CD4-positive, CD25-positive, alpha-beta regulatory T cell (primary cell): ENCODE measurements around the gene UNKL. TPM values are rescaled to one million over a fixed set of nuclear protein-coding genes. Genes with fewer than 3 reads are reported as not detected.
A peak's percentile ranks its signal among the peaks of the same experiment; 100 is the strongest.

Source experiments
- ATAC-seq, 2 donors: fragments of 150-1000 bp; cut with Tn5 transposase; one replicate each; pipeline ENCODE4 v1.10.0; 2021; ENCODE audit warnings: low read depth in 2 of 2, moderate number of reproducible peaks in 2 of 2, moderate library complexity in 1 of 2
- DNase-seq, 3 donors: peaks; one replicate each; pipeline versions ENCODE4 v3.0.0 to v3.0.0-alpha.2; 2012 to 2022; ENCODE audit warnings: mixed read lengths in 1 of 3
- H3K27ac ChIP-seq: one replicate; pipeline ENCODE4 v1.7.0; 2013; ENCODE audit warnings: mild to moderate bottlenecking, low read length; ENCODE audit not compliant: insufficient read depth, poor library complexity, severe bottlenecking
- H3K27me3 ChIP-seq: one replicate; pipeline ENCODE4 v1.7.0; 2013; ENCODE audit warnings: low read length; ENCODE audit not compliant: control insufficient read depth, insufficient read depth
- H3K36me3 ChIP-seq: one replicate; pipeline ENCODE4 v1.7.0; 2013; ENCODE audit warnings: mild to moderate bottlenecking, low read length, moderate library complexity; ENCODE audit not compliant: control insufficient read depth, insufficient read depth
- H3K4me1 ChIP-seq: 2 replicates; pipeline ENCODE4 v1.7.0; 2013; ENCODE audit warnings: mild to moderate bottlenecking, low read length; ENCODE audit not compliant: insufficient read depth, control insufficient read depth, poor library complexity, severe bottlenecking
- H3K4me3 ChIP-seq: one replicate; pipeline ENCODE4 v1.7.0; 2013; ENCODE audit warnings: low read depth, mild to moderate bottlenecking, low read length, moderate library complexity
- H3K9me3 ChIP-seq, 2 experiments: 1 replicate in 1 of 2; 2 replicates in 1 of 2; pipeline ENCODE4 v1.7.0; 2013; ENCODE audit warnings: low read length in 2 of 2, mild to moderate bottlenecking in 1 of 2, moderate library complexity in 1 of 2; ENCODE audit not compliant: control insufficient read depth in 2 of 2
- H3K27ac Mint-ChIP-seq, 3 donors: one replicate each; pipeline ENCODE4 v1.8.0; 2020 to 2022; ENCODE audit warnings: mild to moderate bottlenecking in 3 of 3, mixed read lengths in 3 of 3, moderate library complexity in 2 of 3
- H3K27me3 Mint-ChIP-seq: one replicate; pipeline ENCODE4 v1.8.0; 2022; ENCODE audit warnings: mild to moderate bottlenecking, mixed read lengths
- H3K36me3 Mint-ChIP-seq: one replicate; pipeline ENCODE4 v1.8.0; 2020; ENCODE audit warnings: mixed read lengths
- H3K4me1 Mint-ChIP-seq, 4 donors: one replicate each; pipeline ENCODE4 v1.8.0; 2020 to 2022; ENCODE audit warnings: mixed read lengths in 4 of 4, mild to moderate bottlenecking in 1 of 4
- H3K4me3 Mint-ChIP-seq, 4 donors: one replicate each; pipeline ENCODE4 v1.8.0; 2020 to 2022; ENCODE audit warnings: mild to moderate bottlenecking in 4 of 4, mixed read lengths in 4 of 4, moderate library complexity in 3 of 4
- H3K9me3 Mint-ChIP-seq, 7 donors: one replicate each; pipeline ENCODE4 v1.8.0; 2020 to 2022; ENCODE audit warnings: mixed read lengths in 7 of 7, mild to moderate bottlenecking in 3 of 7, moderate library complexity in 2 of 7
- polyA plus RNA-seq, 4 donors: library from polyadenylated mRNA; unstranded; fragments of 300-500 nt; fragmentation: Illumina TruSeq; gene quantifications; one replicate each; pipeline ENCODE4 v1.2.3, GENCODE V29; 2021
- total RNA-seq: library from RNA; stranded (reverse); gene quantifications from one replicate; pipeline ENCODE4 v1.2.3, GENCODE V29; 2022

The UNKL gene
- total and polyA plus RNA-seq, 5 donors from 2014 or later, result 6.3 to 94.3 (median 9.6) TPM

GRCh38 chr16:1343428-1344242 is 70.9 kb downstream of the UNKL start:
- H3K36me3 ChIP-seq, result peaks cover 2% of the 10 kb centered on the region
- Mint-ChIP-seq H3K27me3 (no peaks in the 10 kb centered on the region), H3K4me1 (peaks cover 0 to 16% (median 3%) of the 10 kb centered on the region in 4 donors), H3K27ac (peak overlapping the region; percentile 53 to 75 (median 60)), H3K36me3 (no peaks in the 10 kb centered on the region), H3K4me3 (peak overlapping the region; percentile 63 to 80 (median 72)), H3K9me3 (no peaks in the 10 kb centered on the region)
- H3K4me3 ChIP-seq, result no peak overlapping the region
- H3K27ac ChIP-seq, result no peak overlapping the region
- H3K9me3 ChIP-seq, result no peaks in the 10 kb centered on the region
- ATAC-seq, result no peak
- no peak for DNase-seq
- no peaks in the 10 kb centered on the region for H3K27me3 ChIP-seq
- peaks cover 20% of the 10 kb centered on the region for H3K4me1 ChIP-seq

GRCh38 chr16:1342526-1343427 is 71.7 kb downstream of the UNKL start:
- Histone ChIP-seq H3K9me3 (no peaks in the 10 kb centered on the region), H3K36me3 (no peaks in the 10 kb centered on the region), H3K27me3 (no peaks in the 10 kb centered on the region), H3K4me1 (peaks cover 23% of the 10 kb centered on the region), H3K4me3 (peak overlapping the region; percentile 32), H3K27ac (peak overlapping the region; percentile 5)
- Mint-ChIP-seq H3K4me3 (peak overlapping the region; percentile 63 to 80 (median 72)), H3K27me3 (no peaks in the 10 kb centered on the region), H3K36me3 (no peaks in the 10 kb centered on the region), H3K9me3 (no peaks in the 10 kb centered on the region), H3K4me1 (peaks cover 0 to 16% (median 3%) of the 10 kb centered on the region in 4 donors), H3K27ac (peak overlapping the region in 2 of 3 donors; percentile 60 to 75)
- peak; percentile 83 to 86 for ATAC-seq
- peak; percentile 94 to 97 (median 95) for DNase-seq

GRCh38 chr16:1341495-1342420 is 72.7 kb downstream of the UNKL start:
- Mint-ChIP-seq H3K36me3 (no peaks in the 10 kb centered on the region), H3K4me3 (peak overlapping the region in 2 of 4 donors; percentile 80), H3K9me3 (no peaks in the 10 kb centered on the region), H3K27me3 (peaks cover 5% of the 10 kb centered on the region), H3K4me1 (peaks cover 0 to 16% (median 3%) of the 10 kb centered on the region in 4 donors), H3K27ac (no peak overlapping the region)
- Histone ChIP-seq H3K27ac (no peak overlapping the region), H3K27me3 (no peaks in the 10 kb centered on the region), H3K4me1 (peaks cover 23% of the 10 kb centered on the region), H3K36me3 (no peaks in the 10 kb centered on the region), H3K4me3 (peak overlapping the region; percentile 32), H3K9me3 (no peaks in the 10 kb centered on the region)
- DNase-seq (no peak), ATAC-seq (no peak)

GRCh38 chr16:1340730-1341494 is 73.6 kb downstream of the UNKL start:
- peaks cover 13% of the 10 kb centered on the region for H3K27me3 Mint-ChIP-seq
- Histone ChIP-seq H3K36me3 (no peaks in the 10 kb centered on the region), H3K9me3 (no peaks in the 10 kb centered on the region), H3K4me1 (peaks cover 23% of the 10 kb centered on the region), H3K27me3 (no peaks in the 10 kb centered on the region), H3K4me3 (no peak overlapping the region), H3K27ac (no peak overlapping the region)
- no peaks in the 10 kb centered on the region for H3K36me3 Mint-ChIP-seq
- H3K27ac Mint-ChIP-seq, result no peak overlapping the region
- H3K4me3 Mint-ChIP-seq, result no peak overlapping the region
- H3K4me1 Mint-ChIP-seq, result peaks cover 0 to 16% (median 3%) of the 10 kb centered on the region in 4 donors
- no peak for DNase-seq
- H3K9me3 Mint-ChIP-seq, result no peaks in the 10 kb centered on the region
- no peak for ATAC-seq

GRCh38 chr16:1338855-1339675 is 75.4 kb downstream of the UNKL start:
- Histone ChIP-seq H3K27me3 (no peaks in the 10 kb centered on the region), H3K36me3 (no peaks in the 10 kb centered on the region), H3K27ac (no peak overlapping the region), H3K4me1 (peaks cover 28% of the 10 kb centered on the region), H3K4me3 (no peak overlapping the region), H3K9me3 (no peaks in the 10 kb centered on the region)
- ATAC-seq (no peak), DNase-seq (no peak)
- no peaks in the 10 kb centered on the region for H3K36me3 Mint-ChIP-seq
- H3K9me3 Mint-ChIP-seq, result no peaks in the 10 kb centered on the region
- no peak overlapping the region for H3K4me3 Mint-ChIP-seq
- H3K27ac Mint-ChIP-seq, result no peak overlapping the region
- H3K4me1 Mint-ChIP-seq, result peaks cover 0 to 18% (median 3%) of the 10 kb centered on the region in 4 donors
- peaks cover 27% of the 10 kb centered on the region for H3K27me3 Mint-ChIP-seq

- H3K4me3 ChIP-seq, result no peak overlapping the region
- H3K27ac ChIP-seq, result no peak overlapping the region
- ATAC-seq (no peak), DNase-seq (no peak)
- Mint-ChIP-seq H3K36me3 (no peaks in the 10 kb centered on the region), H3K4me3 (no peak overlapping the region), H3K9me3 (no peaks in the 10 kb centered on the region), H3K27me3 (peaks cover 27% of the 10 kb centered on the region), H3K27ac (no peak overlapping the region), H3K4me1 (peaks cover 0 to 16% (median 2%) of the 10 kb centered on the region in 4 donors)
- H3K4me1 ChIP-seq, result peaks cover 32% of the 10 kb centered on the region
- H3K36me3 ChIP-seq, result no peaks in the 10 kb centered on the region
- H3K9me3 ChIP-seq, result no peaks in the 10 kb centered on the region
- no peaks in the 10 kb centered on the region for H3K27me3 ChIP-seq
Measured at GRCh38 chr16:1338119-1338730, 76.3 kb downstream of the UNKL start.
